HG03159 (cell line): ENCODE results near the gene S100A9.

Experiments
- ATAC-seq: cut with Tn5 transposase; IDR thresholded peaks from one replicate; pipeline ENCODE4 v1.9.1; 2021; ENCODE audit warnings: mild to moderate bottlenecking, moderate library complexity; ENCODE audit not compliant: unreplicated experiment

Gene S100A9

GRCh38 chr1:153387785-153388184 lies 30.1 kb downstream of the S100A9 start:
- ATAC-seq: no peak

- no peak for ATAC-seq
Observed at GRCh38 chr1:153389401-153389800, 31.7 kb downstream of the S100A9 start.

DNA sequence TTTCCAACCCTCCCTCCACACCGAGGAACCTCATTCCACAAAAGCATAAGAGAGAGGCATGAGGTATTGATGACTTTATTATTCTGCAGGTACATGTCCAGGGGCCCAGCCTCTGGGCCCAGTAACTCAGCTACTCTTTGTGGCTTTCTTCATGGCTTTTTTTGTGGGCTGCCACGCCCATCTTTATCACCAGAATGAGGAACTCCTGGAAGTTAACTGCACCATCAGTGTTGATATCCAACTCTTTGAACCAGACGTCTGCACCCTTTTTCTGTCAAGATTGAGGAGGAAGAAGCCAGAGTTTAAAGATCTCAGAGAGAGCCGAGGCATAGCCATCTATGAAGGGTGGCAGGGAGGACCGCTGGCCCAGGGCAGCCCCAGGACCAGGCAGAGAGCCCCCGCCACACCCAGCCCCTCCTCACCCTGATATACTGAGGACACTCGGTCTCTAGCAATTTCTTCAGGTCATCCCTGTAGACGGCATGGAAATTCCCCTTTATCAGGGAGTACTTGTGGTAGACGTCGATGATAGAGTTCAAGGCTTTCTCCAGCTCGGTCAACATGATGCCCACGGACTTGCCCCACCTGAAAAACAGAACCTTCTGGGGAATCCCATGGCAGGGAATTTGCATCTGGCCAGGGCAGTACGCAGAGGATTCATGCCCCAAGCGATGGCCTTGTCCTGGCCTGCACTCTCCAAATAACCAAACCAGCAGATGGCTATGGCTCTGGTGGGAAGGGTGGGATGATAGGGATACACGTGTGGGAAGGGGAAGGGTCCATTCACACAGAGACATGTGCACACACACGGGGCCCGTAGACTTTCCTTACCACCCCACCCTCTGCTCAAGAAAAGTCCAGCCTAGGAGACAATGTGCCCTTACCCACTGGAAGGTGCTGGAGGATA lies 32.6 kb downstream of the S100A9 start:
- no peak for ATAC-seq

DNA sequence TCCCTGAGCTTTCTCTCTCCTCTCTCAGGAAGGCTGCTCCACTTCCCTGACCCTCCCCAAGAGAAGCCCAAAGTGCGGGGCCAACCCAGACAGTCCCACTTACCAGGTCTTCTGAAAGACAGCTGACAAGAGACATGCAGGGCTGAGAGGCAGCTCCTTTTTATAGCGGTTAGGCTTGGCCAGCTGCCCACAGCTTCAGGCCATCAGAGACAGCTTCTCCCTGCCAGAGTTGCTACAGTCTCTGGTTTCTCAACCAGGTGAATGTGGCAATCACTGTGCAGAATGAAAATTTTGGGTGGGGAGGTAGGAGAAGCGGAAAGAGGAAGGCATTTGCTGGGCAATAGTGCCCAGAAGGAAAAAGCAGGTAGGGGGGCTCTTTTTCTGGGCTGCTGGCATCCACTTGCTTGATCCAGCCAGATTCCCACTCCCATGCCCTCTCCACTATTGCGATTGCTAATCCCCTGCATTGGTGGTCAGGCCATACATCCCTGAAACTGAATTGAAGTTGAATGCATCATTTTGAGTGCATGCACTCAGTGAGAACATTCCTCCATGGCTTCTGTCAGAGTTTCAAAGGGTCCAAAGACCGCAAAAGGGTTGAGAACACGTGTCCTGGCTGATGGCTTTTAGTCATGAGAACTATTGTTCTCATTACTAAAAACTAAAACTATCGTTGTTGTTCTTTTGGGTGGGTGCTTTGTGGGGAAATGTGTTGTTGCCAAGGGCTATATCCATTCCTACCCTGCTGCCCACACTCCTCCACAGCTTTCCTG lies 33.5 kb downstream of the S100A9 start, which contains the start of gene S100A8:
S100A8 (minus strand) TSS at position 136 of the 773 bp plus-strand sequence. CDS start 538 bp downstream, outside the sequence.
- ATAC-seq: no peak

DNA sequence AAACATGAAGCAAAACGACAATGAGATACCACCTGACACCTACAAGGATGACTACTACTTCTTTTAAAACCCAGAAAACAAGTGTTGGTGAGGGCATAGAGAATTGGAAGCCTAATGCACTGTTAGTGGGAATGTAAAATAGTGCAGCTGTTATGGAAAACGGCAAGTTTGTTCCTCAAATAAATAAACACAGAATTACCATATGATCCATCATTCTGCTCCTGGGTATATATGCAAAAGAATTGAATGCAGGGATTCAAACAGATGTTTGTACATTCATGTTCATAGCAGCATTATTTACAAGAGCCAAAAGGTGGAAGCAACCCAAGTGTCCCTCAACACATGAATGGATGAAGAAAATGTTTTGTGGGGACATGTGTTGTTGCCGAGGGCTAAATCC lies 34.6 kb downstream of the S100A9 start:
- no peak for ATAC-seq

GRCh38 chr1:153392822-153393221 lies 35.2 kb downstream of the S100A9 start:
- ATAC-seq: no peak

DNA sequence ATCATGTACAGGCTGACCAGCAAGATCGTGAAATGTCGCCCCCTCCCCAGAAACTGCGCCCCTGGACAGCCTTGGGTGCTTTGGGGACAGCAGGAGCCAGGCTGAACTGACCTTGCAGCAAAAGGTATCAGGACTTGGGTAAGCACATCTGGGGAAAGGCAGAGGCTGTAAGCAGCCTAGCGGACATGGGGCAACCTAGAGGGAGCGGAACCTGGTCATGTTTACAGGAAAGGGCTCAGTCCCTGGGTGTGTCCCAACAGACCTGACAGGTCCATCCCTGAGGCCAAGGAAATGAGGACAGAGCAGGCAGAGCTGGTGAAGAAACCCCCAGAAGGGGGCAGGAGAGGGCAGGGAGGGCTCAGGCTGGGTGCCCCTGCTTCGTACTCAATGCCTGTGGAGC lies 36.3 kb downstream of the S100A9 start:
- ATAC-seq: no peak

GRCh38 chr1:153394391-153394790 lies 36.7 kb downstream of the S100A9 start:
- no peak for ATAC-seq

DNA sequence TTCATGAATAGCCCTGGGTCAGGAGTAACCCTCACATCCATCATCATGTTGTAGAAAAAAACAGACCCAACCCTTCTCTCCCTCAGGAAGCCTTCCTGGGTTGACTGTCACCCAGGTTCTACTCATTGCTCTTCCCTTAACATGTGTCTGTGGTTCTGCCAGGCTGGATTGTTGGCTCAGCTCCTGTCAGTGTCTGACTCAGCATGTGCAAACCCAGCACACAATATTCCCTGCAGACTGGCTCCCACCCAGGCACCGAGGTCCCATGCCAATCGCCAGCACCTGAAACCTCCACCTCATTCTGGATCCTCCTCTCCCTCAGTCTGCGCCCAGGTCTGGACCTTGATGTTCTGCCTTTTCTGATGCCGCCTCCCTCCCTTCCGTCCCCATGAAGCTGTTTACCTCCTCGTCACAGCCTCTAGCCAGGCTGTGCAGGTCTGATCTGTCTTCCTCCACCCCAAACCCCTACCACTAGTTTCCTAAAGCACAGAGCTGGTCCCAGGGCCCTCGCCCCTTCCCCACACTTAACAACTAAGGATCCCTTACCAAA lies 37.6 kb downstream of the S100A9 start:
- ATAC-seq: no peak

- no peak for ATAC-seq
Observed at GRCh38 chr1:153395776-153396175, 38.1 kb downstream of the S100A9 start.

DNA sequence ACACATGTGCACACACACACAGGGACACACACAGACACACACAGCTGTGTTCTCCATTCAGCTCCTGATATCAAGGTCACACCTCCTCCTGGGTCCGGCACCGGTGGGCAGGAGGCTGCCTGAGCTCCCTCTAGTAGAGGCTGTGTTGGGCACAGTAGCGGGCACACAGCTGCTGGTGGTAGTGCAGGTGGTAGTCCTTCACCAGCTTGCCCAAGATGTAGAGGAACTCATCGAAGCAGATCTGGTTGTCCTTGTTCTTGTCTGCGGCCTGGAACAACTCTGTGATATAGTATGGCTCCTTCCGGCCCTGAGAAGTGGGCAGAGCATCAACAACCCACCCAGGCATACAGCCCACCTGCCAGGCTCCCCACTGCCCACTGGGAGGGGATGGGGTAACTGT lies 38.8 kb downstream of the S100A9 start:
- no peak for ATAC-seq

- no peak for ATAC-seq
Observed at GRCh38 chr1:153397051-153397923, 39.6 kb downstream of the S100A9 start.

- ATAC-seq: no peak
Observed at GRCh38 chr1:153397924-153398651, 40.4 kb downstream of the S100A9 start.

DNA sequence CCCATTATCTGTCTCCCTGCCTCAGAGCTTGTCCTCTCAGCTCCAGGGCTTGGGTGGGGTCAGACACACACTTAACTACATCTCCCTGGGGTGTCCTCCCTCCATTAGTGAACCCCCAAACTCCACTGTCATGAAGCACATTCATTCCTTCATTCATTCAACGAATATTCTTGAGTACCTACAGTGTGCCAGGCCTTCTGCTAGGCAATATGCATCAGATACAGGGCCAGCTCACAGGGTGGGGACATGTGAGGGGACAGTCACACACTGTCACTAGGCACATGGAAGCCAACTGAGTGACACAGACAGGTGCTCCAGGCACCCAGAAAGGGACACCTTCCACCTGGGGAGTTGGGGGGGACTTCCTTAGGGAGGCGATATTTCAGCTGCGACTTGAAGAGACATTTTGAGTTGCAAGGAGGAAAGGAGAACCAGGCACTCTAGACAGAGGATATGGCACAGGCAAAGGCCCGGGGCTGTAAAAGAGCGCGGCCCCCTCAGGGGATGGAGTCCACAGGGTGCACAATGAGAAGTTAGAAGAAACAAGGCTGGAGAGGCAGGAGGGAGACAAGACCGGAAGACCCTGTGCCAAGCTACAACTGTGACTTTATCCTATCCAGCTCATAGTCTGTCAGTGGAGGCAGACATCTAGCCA lies 41.9 kb downstream of the S100A9 start:
- no peak for ATAC-seq

DNA sequence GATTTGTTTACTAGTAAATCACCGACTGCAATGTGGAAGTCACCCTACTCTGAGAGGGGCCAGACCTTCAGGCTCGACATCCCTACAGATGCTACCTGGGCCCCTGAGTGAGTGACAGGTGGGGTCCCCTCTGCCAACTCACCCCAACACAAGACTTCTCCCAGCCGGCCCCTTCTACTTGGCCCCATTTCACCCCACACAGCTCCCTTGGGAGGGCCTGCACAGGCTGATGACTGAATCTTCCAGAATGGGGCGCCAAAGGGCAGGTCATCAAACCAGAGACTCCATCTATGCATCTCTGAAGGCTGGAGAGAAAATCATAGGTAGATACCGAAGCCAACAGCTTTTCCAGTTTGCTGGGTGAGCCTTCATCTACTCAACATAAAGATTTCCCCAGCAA lies 42.6 kb downstream of the S100A9 start:
- no peak for ATAC-seq

GRCh38 chr1:153401461-153401860 lies 43.8 kb downstream of the S100A9 start:
- ATAC-seq: no peak

DNA sequence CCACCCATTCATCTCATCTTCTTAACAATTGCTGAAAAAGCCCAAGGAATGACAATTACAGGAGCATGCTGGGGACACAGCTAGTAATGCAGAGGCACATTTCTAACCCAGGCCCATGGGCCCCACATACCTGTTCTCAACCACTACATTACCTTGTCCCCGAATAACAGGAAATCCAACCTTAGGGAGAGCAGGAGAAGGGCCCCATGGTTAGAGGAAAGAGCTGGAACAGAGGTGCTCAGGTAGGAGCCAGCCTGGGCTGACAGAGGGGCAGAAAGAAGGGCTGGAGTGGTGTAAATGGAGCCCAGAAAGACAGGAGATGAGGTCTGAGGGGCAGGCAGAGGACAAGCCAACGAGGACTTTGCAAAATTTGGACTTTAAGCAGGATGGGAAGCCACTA lies 44.6 kb downstream of the S100A9 start:
- ATAC-seq: no peak

- ATAC-seq: no peak
Observed at GRCh38 chr1:153403421-153404085, 45.9 kb downstream of the S100A9 start.

DNA sequence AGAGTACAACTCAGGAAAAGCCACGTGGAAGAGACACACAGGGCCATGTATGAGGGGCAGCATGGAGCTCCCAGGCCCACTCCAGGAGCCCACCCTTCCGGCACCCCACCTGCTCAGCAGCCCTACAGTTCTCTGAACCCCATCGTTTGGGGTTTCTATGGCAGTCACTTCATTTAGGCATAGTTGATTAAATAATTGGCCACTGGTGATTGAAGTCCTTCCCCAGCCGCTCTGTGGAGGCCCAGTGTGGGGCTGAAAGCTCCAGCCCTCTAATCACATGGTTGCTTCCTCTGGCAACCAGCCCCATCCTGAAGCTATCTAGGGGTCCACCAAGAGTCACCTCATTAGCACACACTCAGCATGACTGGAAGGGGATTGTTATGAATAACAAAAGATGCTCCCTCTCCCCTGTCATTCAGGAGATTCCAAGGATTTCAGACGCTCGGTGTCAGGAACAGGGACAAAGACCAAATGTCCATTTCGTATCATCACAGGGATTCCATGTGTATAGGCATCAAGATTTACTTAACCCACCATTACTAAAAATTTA lies 46.5 kb downstream of the S100A9 start:
- no peak for ATAC-seq
